ENCODE results near the gene XKR7. TPM values are rescaled to one million over a fixed set of nuclear protein-coding genes. Genes with fewer than 3 reads are reported as not detected.
"Not testable (repeated sequence)": the region's sequence is repeated elsewhere in the genome, so short reads cannot be mapped to it uniquely, and the experiment has no call there.

Gene XKR7
- total and polyA plus RNA-seq, 2 donors (not counting 3 experiments of a cell fraction or from before 2014, with no cell fraction given) = 0.04 TPM; not detected in 1

DNA sequence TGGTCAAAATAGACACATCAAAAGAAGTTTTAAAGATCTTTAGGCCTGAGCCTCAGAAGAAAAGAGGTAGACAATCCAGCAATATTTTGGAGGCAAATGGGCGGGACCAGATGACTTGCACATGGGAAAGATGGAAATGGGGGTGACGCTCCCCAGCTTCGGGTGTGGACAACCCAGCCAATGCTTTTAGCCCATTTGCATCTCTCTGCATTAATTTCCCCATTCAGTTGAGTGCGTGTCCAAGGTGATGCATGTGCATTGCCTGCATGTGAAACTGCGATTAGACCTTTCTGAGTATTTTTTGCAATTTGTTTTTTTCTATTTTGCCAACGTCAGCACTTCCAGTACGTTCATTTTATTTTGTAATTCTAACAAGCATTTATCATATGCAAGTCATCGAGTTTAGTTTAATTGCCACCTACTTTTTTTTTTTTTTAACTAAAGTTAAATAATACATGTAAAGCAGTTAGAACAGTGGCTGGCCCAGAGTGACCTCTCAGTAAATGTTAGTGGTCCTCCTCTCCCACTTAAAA is 40.3 kb upstream of the XKR7 start:
- no peak for FAIRE-seq
- no TSS peak for BruUV-seq (replicated peaks)
- ChIA-PET POLR2A (no interaction called here), CTCF (no interaction called here)
- H3K4me3 ChIP-seq (replicated peaks in 1 of 3; ENCODE audit: insufficient read depth in 1 of 3, low read depth in 1 of 3, low read length in 3 of 3) = no peak overlapping the region
- H4K20me1 ChIP-seq (replicated peaks; ENCODE audit: control insufficient read depth, extremely low read depth, insufficient read depth, low read length) = no peaks in the 10 kb centered on the region
- TF ChIP-seq EZH2 (IDR thresholded peaks at IDR 0.05; ENCODE audit: borderline replicate concordance, low read depth, low read length, severe bottlenecking) = no peak
- no peak for TF ChIP-seq GATA2 (IDR thresholded peaks at IDR 0.05; ENCODE audit: insufficient read depth, insufficient read length, low read depth, low read length)
- TF ChIP-seq POLR2AphosphoS5 (IDR thresholded peaks at IDR 0.05; ENCODE audit: insufficient read depth, low read depth, low read length) = no peak
- TF ChIP-seq, protein P1, sequence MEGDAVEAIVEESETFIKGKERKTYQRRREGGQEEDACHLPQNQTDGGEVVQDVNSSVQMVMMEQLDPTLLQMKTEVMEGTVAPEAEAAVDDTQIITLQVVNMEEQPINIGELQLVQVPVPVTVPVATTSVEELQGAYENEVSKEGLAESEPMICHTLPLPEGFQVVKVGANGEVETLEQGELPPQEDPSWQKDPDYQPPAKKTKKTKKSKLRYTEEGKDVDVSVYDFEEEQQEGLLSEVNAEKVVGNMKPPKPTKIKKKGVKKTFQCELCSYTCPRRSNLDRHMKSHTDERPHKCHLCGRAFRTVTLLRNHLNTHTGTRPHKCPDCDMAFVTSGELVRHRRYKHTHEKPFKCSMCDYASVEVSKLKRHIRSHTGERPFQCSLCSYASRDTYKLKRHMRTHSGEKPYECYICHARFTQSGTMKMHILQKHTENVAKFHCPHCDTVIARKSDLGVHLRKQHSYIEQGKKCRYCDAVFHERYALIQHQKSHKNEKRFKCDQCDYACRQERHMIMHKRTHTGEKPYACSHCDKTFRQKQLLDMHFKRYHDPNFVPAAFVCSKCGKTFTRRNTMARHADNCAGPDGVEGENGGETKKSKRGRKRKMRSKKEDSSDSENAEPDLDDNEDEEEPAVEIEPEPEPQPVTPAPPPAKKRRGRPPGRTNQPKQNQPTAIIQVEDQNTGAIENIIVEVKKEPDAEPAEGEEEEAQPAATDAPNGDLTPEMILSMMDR (IDR thresholded peaks at IDR 0.05; ENCODE audit: extremely low read depth in 1 of 2, insufficient read depth in 1 of 2, low read depth in 1 of 2, low read length in 2 of 2) = no peak
- TF ChIP-seq MYC (IDR thresholded peaks at IDR 0.05; ENCODE audit: low read depth, low read length) = no peak
- no peak for TF ChIP-seq JUN (IDR thresholded peaks at IDR 0.05; ENCODE audit: borderline replicate concordance, insufficient read depth, insufficient read length, low read depth)
- no peak for TF ChIP-seq FOS (IDR thresholded peaks at IDR 0.05; ENCODE audit: borderline replicate concordance, insufficient read depth, low read length)
- TF ChIP-seq, protein P2, sequence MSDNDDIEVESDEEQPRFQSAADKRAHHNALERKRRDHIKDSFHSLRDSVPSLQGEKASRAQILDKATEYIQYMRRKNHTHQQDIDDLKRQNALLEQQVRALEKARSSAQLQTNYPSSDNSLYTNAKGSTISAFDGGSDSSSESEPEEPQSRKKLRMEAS (IDR thresholded peaks at IDR 0.05; ENCODE audit: insufficient read depth, insufficient read length) = no peak
- no peak for TF ChIP-seq POLR2A (IDR thresholded peaks at IDR 0.05; ENCODE audit: low read depth, low read length)
- no peak for DNase-seq (ENCODE audit: low read depth, low spot score)
- H3K9me1 ChIP-seq (replicated peaks; ENCODE audit: control insufficient read depth, extremely low read depth, insufficient read depth, low read length) = no peaks in the 10 kb centered on the region
- no peaks in the 10 kb centered on the region for H3K9me3 ChIP-seq (replicated peaks; ENCODE audit: control insufficient read depth, insufficient read depth, low read length)
- H3K36me3 ChIP-seq (ENCODE audit: control insufficient read depth in 2 of 2, extremely low read depth in 1 of 2, insufficient read depth in 2 of 2, low read length in 2 of 2) = no peaks in the 10 kb centered on the region
- no peak overlapping the region for H3K9ac ChIP-seq (replicated peaks; ENCODE audit: extremely low read depth, insufficient read depth, low read length)
- intact Hi-C loops (cut with micrococcal nuclease) (no loop called here), dilution Hi-C loops (cut with MboI; ENCODE audit: extremely low pct_ligation_motif_present, low sequenced_read_pairs) (no loop called here)
- H2AFZ ChIP-seq (ENCODE audit: low read depth, low read length) = no peak overlapping the region
- peaks cover 6 to 7% of the 10 kb centered on the region in 2 experiments for H3K27me3 ChIP-seq (ENCODE audit: control insufficient read depth in 2 of 2, insufficient read depth in 2 of 2, low read length in 2 of 2)
- H3K4me2 ChIP-seq (ENCODE audit: insufficient read depth, low read length) = no peak overlapping the region
- no peaks in the 10 kb centered on the region for H3K4me1 ChIP-seq (ENCODE audit: control insufficient read depth, extremely low read depth, insufficient read depth, low read length)
- H3K27ac ChIP-seq (ENCODE audit: insufficient read depth, low read depth, low read length) = no peak overlapping the region
- H3K79me2 ChIP-seq (ENCODE audit: control insufficient read depth, insufficient read depth, low read length) = no peaks in the 10 kb centered on the region

DNA sequence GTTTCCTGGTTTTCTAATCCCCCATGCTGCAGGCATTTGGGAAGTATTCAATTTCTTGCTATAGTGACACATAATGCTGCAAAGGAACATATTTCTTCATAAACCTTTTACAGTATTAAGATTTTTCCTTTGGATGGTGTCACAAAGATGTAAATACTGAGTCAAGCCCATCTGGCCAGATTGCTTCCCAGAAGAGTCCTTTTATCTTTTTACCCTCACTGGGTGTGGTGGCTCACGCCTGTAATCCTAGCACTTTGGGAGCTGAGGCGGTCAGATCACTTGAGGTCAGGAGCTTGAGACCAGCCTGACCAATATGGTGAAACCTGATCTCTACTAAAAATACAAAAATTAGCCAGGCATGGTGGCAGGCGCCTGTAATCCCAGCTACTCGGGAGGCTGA is 38.3 kb upstream of the XKR7 start:
- H3K27ac ChIP-seq (ENCODE audit: insufficient read depth, low read depth, low read length); H3K9ac ChIP-seq (replicated peaks; ENCODE audit: extremely low read depth, insufficient read depth, low read length); H3K4me3 ChIP-seq (replicated peaks in 1 of 3; ENCODE audit: insufficient read depth in 1 of 3, low read depth in 1 of 3, low read length in 3 of 3); H3K9me1 ChIP-seq (replicated peaks; ENCODE audit: control insufficient read depth, extremely low read depth, insufficient read depth, low read length); POLR2A ChIA-PET; H3K4me1 ChIP-seq (ENCODE audit: control insufficient read depth, extremely low read depth, insufficient read depth, low read length); H2AFZ ChIP-seq (ENCODE audit: low read depth, low read length); H4K20me1 ChIP-seq (replicated peaks; ENCODE audit: control insufficient read depth, extremely low read depth, insufficient read depth, low read length); H3K79me2 ChIP-seq (ENCODE audit: control insufficient read depth, insufficient read depth, low read length); H3K36me3 ChIP-seq (ENCODE audit: control insufficient read depth in 2 of 2, extremely low read depth in 1 of 2, insufficient read depth in 2 of 2, low read length in 2 of 2); DNase-seq (ENCODE audit: low read depth, low spot score); dilution Hi-C loops (cut with MboI; ENCODE audit: extremely low pct_ligation_motif_present, low sequenced_read_pairs); BruUV-seq (replicated peaks); H3K9me3 ChIP-seq (replicated peaks; ENCODE audit: control insufficient read depth, insufficient read depth, low read length); intact Hi-C loops (cut with micrococcal nuclease); H3K4me2 ChIP-seq (ENCODE audit: insufficient read depth, low read length); FAIRE-seq; H3K27me3 ChIP-seq (ENCODE audit: control insufficient read depth in 2 of 2, insufficient read depth in 2 of 2, low read length in 2 of 2): not testable (repeated sequence)
- CTCF ChIA-PET = interaction anchor here (1.5 kb wide), 1 partner anchor 22 kb away, joined by 8 read pairs; the partner anchor contains the start of gene PDRG1
